ENCODE results near the gene BLOC1S5. TPM values are rescaled to one million over a fixed set of nuclear protein-coding genes. Genes with fewer than 3 reads are reported as not detected.
A peak's percentile ranks its signal among the peaks of the same experiment; 100 is the strongest.

BLOC1S5 gene
- total and polyA plus RNA-seq, 2 of the 13 experiments (the other 11 are each of a cell fraction or from before 2014, with no cell fraction given) = 10.5 to 41.5 TPM

DNA sequence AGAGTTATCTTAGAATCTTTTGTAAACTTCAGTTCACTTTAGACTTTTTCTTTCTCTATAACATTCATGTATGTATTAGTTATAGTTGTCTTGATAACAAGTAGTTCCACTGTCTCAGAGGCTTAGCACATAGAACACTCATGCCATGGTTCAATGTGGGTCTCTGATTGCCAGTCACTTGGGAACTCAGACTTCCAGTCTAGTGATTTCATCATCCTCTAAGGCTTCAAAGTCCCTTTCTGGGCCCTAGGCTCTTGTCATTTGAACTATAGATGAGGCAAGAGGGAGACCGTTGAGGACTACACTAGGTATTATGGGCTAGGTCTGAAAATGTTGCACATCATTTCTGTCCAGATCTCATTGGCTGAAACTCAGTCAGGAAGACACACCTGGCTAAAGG, 46.5 kb upstream of the BLOC1S5 start (continued):
- TF ChIP-seq ZNF264 (CRISPR knock-in tag; IDR thresholded peaks at IDR 0.05) = 0 out of 2 replicates have a peak, but pooled peaks have one; percentile 44
- TF ChIP-seq, protein P1, sequence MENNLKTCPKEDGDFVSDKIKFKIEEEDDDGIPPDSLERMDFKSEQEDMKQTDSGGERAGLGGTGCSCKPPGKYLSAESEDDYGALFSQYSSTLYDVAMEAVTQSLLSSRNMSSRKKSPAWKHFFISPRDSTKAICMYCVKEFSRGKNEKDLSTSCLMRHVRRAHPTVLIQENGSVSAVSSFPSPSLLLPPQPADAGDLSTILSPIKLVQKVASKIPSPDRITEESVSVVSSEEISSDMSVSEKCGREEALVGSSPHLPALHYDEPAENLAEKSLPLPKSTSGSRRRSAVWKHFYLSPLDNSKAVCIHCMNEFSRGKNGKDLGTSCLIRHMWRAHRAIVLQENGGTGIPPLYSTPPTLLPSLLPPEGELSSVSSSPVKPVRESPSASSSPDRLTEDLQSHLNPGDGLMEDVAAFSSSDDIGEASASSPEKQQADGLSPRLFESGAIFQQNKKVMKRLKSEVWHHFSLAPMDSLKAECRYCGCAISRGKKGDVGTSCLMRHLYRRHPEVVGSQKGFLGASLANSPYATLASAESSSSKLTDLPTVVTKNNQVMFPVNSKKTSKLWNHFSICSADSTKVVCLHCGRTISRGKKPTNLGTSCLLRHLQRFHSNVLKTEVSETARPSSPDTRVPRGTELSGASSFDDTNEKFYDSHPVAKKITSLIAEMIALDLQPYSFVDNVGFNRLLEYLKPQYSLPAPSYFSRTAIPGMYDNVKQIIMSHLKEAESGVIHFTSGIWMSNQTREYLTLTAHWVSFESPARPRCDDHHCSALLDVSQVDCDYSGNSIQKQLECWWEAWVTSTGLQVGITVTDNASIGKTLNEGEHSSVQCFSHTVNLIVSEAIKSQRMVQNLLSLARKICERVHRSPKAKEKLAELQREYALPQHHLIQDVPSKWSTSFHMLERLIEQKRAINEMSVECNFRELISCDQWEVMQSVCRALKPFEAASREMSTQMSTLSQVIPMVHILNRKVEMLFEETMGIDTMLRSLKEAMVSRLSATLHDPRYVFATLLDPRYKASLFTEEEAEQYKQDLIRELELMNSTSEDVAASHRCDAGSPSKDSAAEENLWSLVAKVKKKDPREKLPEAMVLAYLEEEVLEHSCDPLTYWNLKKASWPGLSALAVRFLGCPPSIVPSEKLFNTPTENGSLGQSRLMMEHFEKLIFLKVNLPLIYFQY (CRISPR knock-in tag; IDR thresholded peaks at IDR 0.05; ENCODE audit: borderline replicate concordance) = 0 out of 2 replicates have a peak, but pooled peaks have one; percentile 34
- TF ChIP-seq, protein P2, sequence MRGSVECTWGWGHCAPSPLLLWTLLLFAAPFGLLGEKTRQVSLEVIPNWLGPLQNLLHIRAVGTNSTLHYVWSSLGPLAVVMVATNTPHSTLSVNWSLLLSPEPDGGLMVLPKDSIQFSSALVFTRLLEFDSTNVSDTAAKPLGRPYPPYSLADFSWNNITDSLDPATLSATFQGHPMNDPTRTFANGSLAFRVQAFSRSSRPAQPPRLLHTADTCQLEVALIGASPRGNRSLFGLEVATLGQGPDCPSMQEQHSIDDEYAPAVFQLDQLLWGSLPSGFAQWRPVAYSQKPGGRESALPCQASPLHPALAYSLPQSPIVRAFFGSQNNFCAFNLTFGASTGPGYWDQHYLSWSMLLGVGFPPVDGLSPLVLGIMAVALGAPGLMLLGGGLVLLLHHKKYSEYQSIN (CRISPR knock-in tag; IDR thresholded peaks at IDR 0.05; ENCODE audit: borderline replicate concordance) = no peak
- TF ChIP-seq ZNF12 (CRISPR knock-in tag; IDR thresholded peaks at IDR 0.05) = peak; percentile 99
- TF ChIP-seq ELF3 (CRISPR knock-in tag; IDR thresholded peaks at IDR 0.05) = no peak
- TF ChIP-seq, protein P3, sequence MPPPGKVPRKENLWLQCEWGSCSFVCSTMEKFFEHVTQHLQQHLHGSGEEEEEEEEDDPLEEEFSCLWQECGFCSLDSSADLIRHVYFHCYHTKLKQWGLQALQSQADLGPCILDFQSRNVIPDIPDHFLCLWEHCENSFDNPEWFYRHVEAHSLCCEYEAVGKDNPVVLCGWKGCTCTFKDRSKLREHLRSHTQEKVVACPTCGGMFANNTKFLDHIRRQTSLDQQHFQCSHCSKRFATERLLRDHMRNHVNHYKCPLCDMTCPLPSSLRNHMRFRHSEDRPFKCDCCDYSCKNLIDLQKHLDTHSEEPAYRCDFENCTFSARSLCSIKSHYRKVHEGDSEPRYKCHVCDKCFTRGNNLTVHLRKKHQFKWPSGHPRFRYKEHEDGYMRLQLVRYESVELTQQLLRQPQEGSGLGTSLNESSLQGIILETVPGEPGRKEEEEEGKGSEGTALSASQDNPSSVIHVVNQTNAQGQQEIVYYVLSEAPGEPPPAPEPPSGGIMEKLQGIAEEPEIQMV (CRISPR knock-in tag; IDR thresholded peaks at IDR 0.05; ENCODE audit: low read depth) = no peak
- no peak for TF ChIP-seq HOXA5 (CRISPR knock-in tag; IDR thresholded peaks at IDR 0.05)
- TF ChIP-seq SIN3A (IDR thresholded peaks at IDR 0.05; ENCODE audit: borderline replicate concordance, low read depth, low read length) = no peak
- TF ChIP-seq, protein P4, sequence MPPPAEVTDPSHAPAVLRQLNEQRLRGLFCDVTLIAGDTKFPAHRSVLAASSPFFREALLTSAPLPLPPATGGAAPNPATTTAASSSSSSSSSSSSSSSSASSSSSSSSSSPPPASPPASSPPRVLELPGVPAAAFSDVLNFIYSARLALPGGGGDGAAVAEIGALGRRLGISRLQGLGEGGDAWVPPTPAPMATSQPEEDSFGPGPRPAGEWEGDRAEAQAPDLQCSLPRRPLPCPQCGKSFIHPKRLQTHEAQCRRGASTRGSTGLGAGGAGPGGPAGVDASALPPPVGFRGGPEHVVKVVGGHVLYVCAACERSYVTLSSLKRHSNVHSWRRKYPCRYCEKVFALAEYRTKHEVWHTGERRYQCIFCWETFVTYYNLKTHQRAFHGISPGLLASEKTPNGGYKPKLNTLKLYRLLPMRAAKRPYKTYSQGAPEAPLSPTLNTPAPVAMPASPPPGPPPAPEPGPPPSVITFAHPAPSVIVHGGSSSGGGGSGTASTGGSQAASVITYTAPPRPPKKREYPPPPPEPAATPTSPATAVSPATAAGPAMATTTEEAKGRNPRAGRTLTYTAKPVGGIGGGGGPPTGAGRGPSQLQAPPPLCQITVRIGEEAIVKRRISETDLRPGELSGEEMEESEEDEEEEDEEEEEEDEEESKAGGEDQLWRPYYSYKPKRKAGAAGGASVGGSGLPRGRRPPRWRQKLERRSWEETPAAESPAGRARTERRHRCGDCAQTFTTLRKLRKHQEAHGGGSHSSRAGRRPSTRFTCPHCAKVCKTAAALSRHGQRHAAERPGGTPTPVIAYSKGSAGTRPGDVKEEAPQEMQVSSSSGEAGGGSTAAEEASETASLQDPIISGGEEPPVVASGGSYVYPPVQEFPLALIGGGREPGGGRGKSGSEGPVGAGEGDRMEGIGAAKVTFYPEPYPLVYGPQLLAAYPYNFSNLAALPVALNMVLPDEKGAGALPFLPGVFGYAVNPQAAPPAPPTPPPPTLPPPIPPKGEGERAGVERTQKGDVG (CRISPR knock-in tag; IDR thresholded peaks at IDR 0.05; ENCODE audit: borderline replicate concordance) = no peak
- 0 out of 2 replicates have a peak, but pooled peaks have one; percentile 57 for TF ChIP-seq SMAD3 (CRISPR knock-in tag; IDR thresholded peaks at IDR 0.05)
- TF ChIP-seq RARG (CRISPR knock-in tag; IDR thresholded peaks at IDR 0.05; ENCODE audit: low read depth) = no peak
- TF ChIP-seq NR2F6 (IDR thresholded peaks at IDR 0.05) = no peak
- 0 out of 2 replicates have a peak, but pooled peaks have one; percentile 35 for TF ChIP-seq NR2F6 (CRISPR knock-in tag; IDR thresholded peaks at IDR 0.05)
- no peak for TF ChIP-seq ZNF713 (CRISPR knock-in tag; IDR thresholded peaks at IDR 0.05)
- TF ChIP-seq, protein P5, sequence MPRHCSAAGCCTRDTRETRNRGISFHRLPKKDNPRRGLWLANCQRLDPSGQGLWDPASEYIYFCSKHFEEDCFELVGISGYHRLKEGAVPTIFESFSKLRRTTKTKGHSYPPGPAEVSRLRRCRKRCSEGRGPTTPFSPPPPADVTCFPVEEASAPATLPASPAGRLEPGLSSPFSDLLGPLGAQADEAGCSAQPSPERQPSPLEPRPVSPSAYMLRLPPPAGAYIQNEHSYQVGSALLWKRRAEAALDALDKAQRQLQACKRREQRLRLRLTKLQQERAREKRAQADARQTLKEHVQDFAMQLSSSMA (CRISPR knock-in tag; IDR thresholded peaks at IDR 0.05) = no peak
- TF ChIP-seq ZNF180 (CRISPR knock-in tag; IDR thresholded peaks at IDR 0.05; ENCODE audit: borderline replicate concordance, low read depth) = no peak
- TF ChIP-seq ZBTB1 (CRISPR knock-in tag; IDR thresholded peaks at IDR 0.05; ENCODE audit: borderline replicate concordance) = no peak
- no peak for TF ChIP-seq NFE2L2 (IDR thresholded peaks at IDR 0.05; ENCODE audit: low read length)
